ENCODE measurements around the gene FBRSL1. TPM values are rescaled to one million over a fixed set of nuclear protein-coding genes. Genes with fewer than 3 reads are reported as not detected.

FBRSL1 gene
- total RNA-seq, 4 donors from 2014 or later: 14.4 to 28.1 (median 18.5) TPM

GRCh38 chr12:132513458-132514135, 23.6 kb downstream of the FBRSL1 start:
- intact Hi-C loops (cut with DNase I): no loop called here
- no peak overlapping the region for H3K4me3 ChIP-seq
- no peak for DNase-seq (ENCODE audit: extremely low spot score)
- H3K27ac ChIP-seq (replicated peaks in 1 of 4): no peak overlapping the region
- TF ChIP-seq POLR2AphosphoS5 (IDR thresholded peaks at IDR 0.05) (no peak), POLR2A (IDR thresholded peaks at IDR 0.05; ENCODE audit: low read depth) (no peak)
- H3K36me3 ChIP-seq: peaks cover 5 to 65% (median 51%) of the 10 kb centered on the region in 4 donors
- H3K27me3 ChIP-seq: no peaks in the 10 kb centered on the region
- 86% methylated on average over 18 of the region's 24 CpGs for WGBS
- H3K9me3 ChIP-seq: peaks cover 0 to 15% (median 0%) of the 10 kb centered on the region in 4 donors
- peaks cover 0 to 22% (median 13%) of the 10 kb centered on the region in 4 donors for H3K4me1 ChIP-seq

- intact Hi-C loops (cut with DNase I): no loop called here
- H3K36me3 ChIP-seq: peaks cover 5 to 63% (median 47%) of the 10 kb centered on the region in 4 donors
- peaks cover 0 to 22% (median 13%) of the 10 kb centered on the region in 4 donors for H3K4me1 ChIP-seq
- H3K9me3 ChIP-seq: peaks cover 0 to 15% (median 0%) of the 10 kb centered on the region in 4 donors
- no peak overlapping the region for H3K4me3 ChIP-seq
- DNase-seq (ENCODE audit: extremely low spot score): no peak
- WGBS: 86% methylated on average over 14 of the region's 17 CpGs
- no peaks in the 10 kb centered on the region for H3K27me3 ChIP-seq
- TF ChIP-seq CTCF (IDR thresholded peaks at IDR 0.05) (no peak), EP300 (IDR thresholded peaks at IDR 0.05) (no peak), POLR2A (IDR thresholded peaks at IDR 0.05; ENCODE audit: low read depth) (no peak), POLR2AphosphoS5 (IDR thresholded peaks at IDR 0.05) (no peak)
- no peak overlapping the region for H3K27ac ChIP-seq (replicated peaks in 1 of 4)
Measured at GRCh38 chr12:132514216-132514820, 24.4 kb downstream of the FBRSL1 start.

GRCh38 chr12:132514838-132515237, 24.9 kb downstream of the FBRSL1 start:
- Histone ChIP-seq H3K27me3 (no peaks in the 10 kb centered on the region), H3K4me3 (no peak overlapping the region), H3K9me3 (peaks cover 0 to 15% (median 0%) of the 10 kb centered on the region in 4 donors), H3K36me3 (peaks cover 5 to 58% (median 43%) of the 10 kb centered on the region in 4 donors), H3K4me1 (peaks cover 0 to 24% (median 14%) of the 10 kb centered on the region in 4 donors), H3K27ac (replicated peaks in 1 of 4) (no peak overlapping the region)
- intact Hi-C loops (cut with DNase I): no loop called here
- TF ChIP-seq POLR2A (IDR thresholded peaks at IDR 0.05; ENCODE audit: low read depth): no peak
- TF ChIP-seq POLR2AphosphoS5 (IDR thresholded peaks at IDR 0.05): no peak
- no peak for TF ChIP-seq EP300 (IDR thresholded peaks at IDR 0.05)
- no peak for TF ChIP-seq CTCF (IDR thresholded peaks at IDR 0.05)
- no peak for DNase-seq (ENCODE audit: extremely low spot score)
- 83% methylated on average over 5 of the region's 5 CpGs for WGBS

- DNase-seq (ENCODE audit: extremely low spot score): no peak
- H3K9me3 ChIP-seq: peaks cover 0 to 15% (median 0%) of the 10 kb centered on the region in 4 donors
- TF ChIP-seq POLR2AphosphoS5 (IDR thresholded peaks at IDR 0.05) (no peak), POLR2A (IDR thresholded peaks at IDR 0.05; ENCODE audit: low read depth) (no peak), CTCF (IDR thresholded peaks at IDR 0.05) (no peak), EP300 (IDR thresholded peaks at IDR 0.05) (no peak)
- H3K36me3 ChIP-seq: peaks cover 5 to 43% (median 31%) of the 10 kb centered on the region in 4 donors
- intact Hi-C loops (cut with DNase I): no loop called here
- no peaks in the 10 kb centered on the region for H3K27me3 ChIP-seq
- 94% methylated on average over 18 of the region's 18 CpGs for WGBS
- H3K27ac ChIP-seq (replicated peaks in 1 of 4): no peak overlapping the region
- H3K4me1 ChIP-seq: peaks cover 12 to 38% (median 25%) of the 10 kb centered on the region in 4 donors
- H3K4me3 ChIP-seq: no peak overlapping the region
Measured at GRCh38 chr12:132516095-132517012, 26.4 kb downstream of the FBRSL1 start.

All from esophagus muscularis mucosa (tissue), 4 donors.